Adrenal gland (tissue), 12 donors: ENCODE measurements around the gene HOXA13. TPM values are rescaled to one million over a fixed set of nuclear protein-coding genes. Genes with fewer than 3 reads are reported as not detected.
A peak's percentile ranks its signal among the peaks of the same experiment; 100 is the strongest.

Source experiments
- DNase-seq, 7 donors: peaks; one replicate each; pipeline ENCODE4 v3.0.0-alpha.2; 2019 to 2020
- H3K27ac ChIP-seq, 5 donors: fragments of 200-600 bp; sonication (generic) in 4 of 5; 1 replicate in 3 of 5; 2 replicates in 2 of 5; pipeline versions ENCODE4 v1.5.1 to v1.8.0; 2016 to 2020; ENCODE audit warnings: mild to moderate bottlenecking in 1 of 5
- H3K27me3 ChIP-seq: fragments of 200-600 bp; 2 replicates; pipeline ENCODE4 v1.8.0; 2021
- H3K36me3 ChIP-seq, 2 donors: fragments of 200-600 bp; replicated peaks in 1 of 2; 1 replicate in 1 of 2; 2 replicates in 1 of 2; pipeline versions ENCODE4 v1.5.1 to v1.8.0; 2018 to 2022
- H3K4me1 ChIP-seq, 2 donors: fragments of 200-600 bp; replicated peaks in 1 of 2; 1 replicate in 1 of 2; 2 replicates in 1 of 2; pipeline versions ENCODE4 v1.5.1 to v1.8.0; 2018 to 2021
- H3K4me3 ChIP-seq, 4 donors: fragments of 200-600 bp; sonication (generic) in 3 of 4; one replicate each; pipeline ENCODE4 v1.5.1; 2016 to 2018
- H3K9me3 ChIP-seq, 3 donors: fragments of 200-600 bp; sonication (generic) in 1 of 3; replicated peaks in 1 of 3; 1 replicate in 2 of 3; 2 replicates in 1 of 3; pipeline versions ENCODE4 v1.5.1 to v1.8.0; 2016 to 2021
- CTCF ChIP-seq, 6 experiments: fragments of 450-650 bp in 4 of 6; fragments of 200-600 bp in 2 of 6; sonication (generic) in 1 of 6; IDR thresholded peaks; 1 replicate in 5 of 6; 2 replicates in 1 of 6; pipeline versions ENCODE4 v1.5.1 to v1.8.0; 2016 to 2021; ENCODE audit warnings: antibody characterized with exemption in 6 of 6, mild to moderate bottlenecking in 2 of 6, moderate library complexity in 1 of 6
- POLR2A ChIP-seq, 2 donors: fragments of 450-650 bp; IDR thresholded peaks; one replicate each; pipeline ENCODE4 v1.6.1; 2017; ENCODE audit warnings: antibody characterized with exemption in 2 of 2, mild to moderate bottlenecking in 2 of 2, moderate library complexity in 1 of 2
- WGBS, 4 donors: extraction: QIAGEN DNeasy Blood & Tissue Kit in 2 of 4; methylation state at CpG; one replicate each; pipeline versions ENCODE4 v1.1.5 to v1.1.7; 2013 to 2017; 5-methylcytosine and 5-hydroxymethylcytosine counted together
- intact Hi-C, 2 donors: fragments of 100-400 bp; cut with DNase I; formaldehyde crosslinking; loops; one replicate each; pipeline versions ENCODE4 v1.14.1 to v1.15.0; 2022 to 2023
- polyA plus RNA-seq, 3 donors: library from polyadenylated mRNA; stranded (reverse); fragments of 200-250 nt in 2 of 3; fragments of 350-450 nt in 1 of 3; fragmentation: Illumina TruSeq in 1 of 3; extraction: RNeasy Lipid Tissue Mini Kit (QIAGEN cat#74804) in 1 of 3; gene quantifications; one replicate each; pipeline ENCODE4 v1.2.3, GENCODE V29; 2013 to 2014
- total RNA-seq, 9 donors: library from RNA; depleted of rRNA in 4 of 9; stranded (reverse); fragments of >200 nt in 4 of 9; fragments of 120-200 nt in 1 of 9; fragmentation: NEBNext Ultra II Directional in 1 of 9; extraction: Animal tissue kit (Norgen Biotek cat#: 25700) in 1 of 9; gene quantifications; one replicate each; pipeline versions ENCODE4 v1.1.0 to v1.2.4, GENCODE V29; 2013 to 2023
- donor health status: healthy with polysubstance abuse.
- donor health status: Bipolar disorder and iron deficiency.
- donor health status: DM: yes; HTN: yes; CAD: no.
- donor health status: DM: no; HTN: no; CAD: no.
- donor health status: DM: no; HTN: no; CAD: no.
- donor health status: DM: yes; HTN: yes; CAD: no.

Gene HOXA13
- total and polyA plus RNA-seq, 12 donors: 0.17 to 1.4 (median 0.56) TPM; not detected in 1

- 10 to 29% (median 14%) methylated on average over 26 to 63 of the region's 63 CpGs for WGBS, 4 donors
Observed at GRCh38 chr7:27147199-27148030, 52.5 kb downstream of the HOXA13 start, which contains the start of gene HOXA6. Gene HOXA6, minus strand, starts transcription at chr7:27147774. Its CDS starts 25 bp downstream, at chr7:27147749.

GRCh38 chr7:27146491-27147198 is 53.2 kb downstream of the HOXA13 start:
- WGBS, 4 donors: 61 to 73% (median 71%) methylated on average over 5 of the region's 5 CpGs
- Histone ChIP-seq H3K4me3 (peak overlapping the region in 1 of 4 donors; percentile 63), H3K36me3 (peaks cover 0 to 12% of the 10 kb centered on the region in 2 donors), H3K27me3 (no peaks in the 10 kb centered on the region), H3K4me1 (peaks cover 11 to 29% of the 10 kb centered on the region in 2 donors), H3K9me3 (no peaks in the 10 kb centered on the region), H3K27ac (peak overlapping the region; percentile 70 to 99 (median 92))
- DNase-seq: peak in 4 of 7 donors; percentile 19 to 54 (median 24)
- intact Hi-C loops: no loop called here
- TF ChIP-seq CTCF (IDR thresholded peaks at IDR 0.05): no peak
- no peak for TF ChIP-seq POLR2A (IDR thresholded peaks at IDR 0.05)

More at GRCh38 chr7:27147199-27148030, 52.5 kb downstream of the HOXA13 start, which contains the start of gene HOXA6:
- H3K27ac ChIP-seq: peak within 1 kb of the TSS; percentile 70 to 99 (median 92)
- no peaks in the 10 kb centered on the region for H3K27me3 ChIP-seq
- peak within 1 kb of the TSS in 2 of 4 donors; percentile 38 to 63 for H3K4me3 ChIP-seq
- peak; percentile 84 to 95 (median 92) for DNase-seq
- TF ChIP-seq POLR2A (IDR thresholded peaks at IDR 0.05) (no peak), CTCF (IDR thresholded peaks at IDR 0.05) (no peak)
- peaks cover 9 to 27% of the 10 kb centered on the region in 2 donors for H3K4me1 ChIP-seq
- H3K36me3 ChIP-seq: peaks cover 0 to 12% of the 10 kb centered on the region in 2 donors
- no peaks in the 10 kb centered on the region for H3K9me3 ChIP-seq
- intact Hi-C loops: no loop called here

GRCh38 chr7:27145914-27146412 is 53.9 kb downstream of the HOXA13 start:
- Histone ChIP-seq H3K27ac (peak overlapping the region in 4 of 5 donors; percentile 42 to 99 (median 96)), H3K36me3 (peaks cover 0 to 12% of the 10 kb centered on the region in 2 donors), H3K4me3 (peak overlapping the region in 1 of 4 donors; percentile 17), H3K9me3 (no peaks in the 10 kb centered on the region), H3K27me3 (no peaks in the 10 kb centered on the region), H3K4me1 (peaks cover 16 to 28% of the 10 kb centered on the region in 2 donors)
- intact Hi-C loops: no loop called here
- WGBS, 4 donors: 72 to 78% (median 73%) methylated on average over 9 to 11 of the region's 11 CpGs
- DNase-seq: peak in 2 of 7 donors; percentile 24 to 28
- TF ChIP-seq POLR2A (IDR thresholded peaks at IDR 0.05): no peak
- TF ChIP-seq CTCF (IDR thresholded peaks at IDR 0.05): no peak
